SU-DHL-6 (cell line): ENCODE measurements around the gene HPCAL4.

Source experiments
- H2AFZ ChIP-seq: fragments of 200-600 bp; sonication (generic); 2 replicates; pipeline ENCODE4 v1.6.1; 2014; ENCODE audit warnings: low read depth, mild to moderate bottlenecking, moderate library complexity, mixed read lengths, antibody characterized with exemption, low read length; ENCODE audit not compliant: severe bottlenecking
- H3F3A ChIP-seq: fragments of 200-600 bp; shearing (Covaris generic); 2 replicates; pipeline ENCODE4 v1.6.0; 2016; ENCODE audit warnings: antibody characterized with exemption, mild to moderate bottlenecking; ENCODE audit not compliant: insufficient read depth
- H3K27ac ChIP-seq: fragments of 200-600 bp; sonication (generic); 2 replicates; pipeline ENCODE4 v1.5.1; 2016; ENCODE audit warnings: low read depth, mild to moderate bottlenecking, low read length, moderate library complexity, mixed read lengths
- H3K27me3 ChIP-seq: fragments of 200-600 bp; sonication (generic), shearing (Covaris generic); 2 replicates; pipeline ENCODE4 v1.6.0; 2014; ENCODE audit warnings: mild to moderate bottlenecking, low read length
- H3K36me3 ChIP-seq: fragments of 200-600 bp; sonication (generic); 2 replicates; pipeline ENCODE4 v1.6.1; 2014; ENCODE audit warnings: mild to moderate bottlenecking, low read length, mixed read lengths
- H3K4me2 ChIP-seq: fragments of 300-600, 200-600 bp; shearing (Covaris generic), sonication (generic); 2 replicates; pipeline ENCODE4 v1.6.0; 2014; ENCODE audit warnings: low read length, low read depth, mild to moderate bottlenecking; ENCODE audit not compliant: poor library complexity, severe bottlenecking
- H3K4me3 ChIP-seq: fragments of 200-600 bp; sonication (generic); 2 replicates; pipeline ENCODE4 v1.5.1; 2014; ENCODE audit warnings: antibody characterized with exemption, low read length, mild to moderate bottlenecking, mixed read lengths; ENCODE audit not compliant: insufficient read depth, poor library complexity, severe bottlenecking
- H3K79me2 ChIP-seq: fragments of 200-600 bp; sonication (generic); 2 replicates; pipeline ENCODE4 v1.6.1; 2014; ENCODE audit warnings: mild to moderate bottlenecking, low read length, moderate library complexity; ENCODE audit not compliant: insufficient read depth
- H3K9ac ChIP-seq: fragments of 200-600 bp; sonication (generic); 2 replicates; pipeline ENCODE4 v1.7.0; 2014; ENCODE audit warnings: mild to moderate bottlenecking, low read length
- H3K9me2 ChIP-seq: fragments of 200-600 bp; sonication (generic); replicated peaks from 2 replicates; pipeline ENCODE4 v1.6.1; 2014; ENCODE audit warnings: low read length; ENCODE audit not compliant: insufficient read depth
- H3K9me3 ChIP-seq: fragments of 200-600 bp; sonication (generic); 2 replicates; pipeline ENCODE4 v1.6.1; 2014; ENCODE audit warnings: low read length, mixed read lengths; ENCODE audit not compliant: insufficient read depth
- H4K20me1 ChIP-seq: fragments of 200-600 bp; sonication (generic); 2 replicates; pipeline ENCODE4 v1.6.1; 2014; ENCODE audit warnings: low read depth, mild to moderate bottlenecking, antibody characterized with exemption, low read length, moderate library complexity, mixed read lengths
- CTCF ChIP-seq: fragments of 200-600 bp; sonication (generic); IDR thresholded peaks from one replicate; pipeline ENCODE4 v1.5.1; 2017; ENCODE audit warnings: antibody characterized with exemption, mild to moderate bottlenecking, low read length, moderate library complexity; ENCODE audit not compliant: insufficient read depth, poor library complexity, severe bottlenecking
- EZH2phosphoT487 ChIP-seq: fragments of 200-600 bp; sonication (generic), shearing (Covaris generic); conservative IDR thresholded peaks from 2 replicates; pipeline ENCODE4 v1.6.1; 2018; ENCODE audit warnings: mild to moderate bottlenecking, antibody characterized with exemption, low read length, moderate library complexity, mixed read lengths

HPCAL4 gene

GRCh38 chr1:39655578-39656268, 35.5 kb downstream of the HPCAL4 start:
- no peak overlapping the region for H3K4me2 ChIP-seq
- no peaks in the 10 kb centered on the region for H3K9me3 ChIP-seq
- H3K9ac ChIP-seq = no peak overlapping the region
- no peaks in the 10 kb centered on the region for H4K20me1 ChIP-seq
- H3K36me3 ChIP-seq = no peaks in the 10 kb centered on the region
- H3F3A ChIP-seq = no peaks in the 10 kb centered on the region
- H3K4me3 ChIP-seq = no peak overlapping the region
- no peaks in the 10 kb centered on the region for H3K9me2 ChIP-seq
- H3K79me2 ChIP-seq = no peaks in the 10 kb centered on the region
- H3K27me3 ChIP-seq = no peaks in the 10 kb centered on the region
- H3K27ac ChIP-seq = no peak overlapping the region
- no peak for TF ChIP-seq EZH2phosphoT487
- no peak for TF ChIP-seq CTCF
- no peak overlapping the region for H2AFZ ChIP-seq

GRCh38 chr1:39654291-39654690, 36.9 kb downstream of the HPCAL4 start:
- H3K4me2 ChIP-seq = no peak overlapping the region
- no peak overlapping the region for H3K9ac ChIP-seq
- no peaks in the 10 kb centered on the region for H3F3A ChIP-seq
- H2AFZ ChIP-seq = no peak overlapping the region
- no peak overlapping the region for H3K4me3 ChIP-seq
- TF ChIP-seq CTCF = no peak
- no peak for TF ChIP-seq EZH2phosphoT487
- H3K27ac ChIP-seq = no peak overlapping the region
- H3K27me3 ChIP-seq = no peaks in the 10 kb centered on the region
- no peaks in the 10 kb centered on the region for H3K9me2 ChIP-seq
- no peaks in the 10 kb centered on the region for H4K20me1 ChIP-seq
- no peaks in the 10 kb centered on the region for H3K79me2 ChIP-seq
- no peaks in the 10 kb centered on the region for H3K9me3 ChIP-seq
- H3K36me3 ChIP-seq = no peaks in the 10 kb centered on the region

- TF ChIP-seq EZH2phosphoT487 (no peak), CTCF (peak; percentile 67)
- H3F3A ChIP-seq = no peaks in the 10 kb centered on the region
- H3K27me3 ChIP-seq = no peaks in the 10 kb centered on the region
Observed at GRCh38 chr1:39653546-39654031, 37.6 kb downstream of the HPCAL4 start.

More at GRCh38 chr1:39653546-39654031, 37.6 kb downstream of the HPCAL4 start:
- Histone ChIP-seq H3K9ac (no peak overlapping the region), H3K36me3 (no peaks in the 10 kb centered on the region), H3K4me2 (no peak overlapping the region), H3K9me3 (no peaks in the 10 kb centered on the region), H3K79me2 (no peaks in the 10 kb centered on the region), H3K4me3 (no peak overlapping the region), H3K27ac (no peak overlapping the region), H3K9me2 (no peaks in the 10 kb centered on the region), H4K20me1 (no peaks in the 10 kb centered on the region), H2AFZ (no peak overlapping the region)
